GM23248 (cell line): ENCODE measurements around the gene ZNF750.

ENCODE experiments used
- EZH2 ChIP-seq: fragments of 200-600 bp; sonication (generic); IDR thresholded peaks from 2 replicates; pipeline ENCODE4 v1.6.1; 2018; ENCODE audit warnings: antibody characterized with exemption, mild to moderate bottlenecking; ENCODE audit not compliant: insufficient read depth, poor library complexity, severe bottlenecking
- EZH2phosphoT487 ChIP-seq: fragments of 200-600 bp; sonication (generic); IDR thresholded peaks from 2 replicates; pipeline ENCODE4 v1.6.1; 2018; ENCODE audit warnings: antibody characterized with exemption, moderate library complexity, mild to moderate bottlenecking, low read depth; ENCODE audit not compliant: insufficient read depth

DNA sequence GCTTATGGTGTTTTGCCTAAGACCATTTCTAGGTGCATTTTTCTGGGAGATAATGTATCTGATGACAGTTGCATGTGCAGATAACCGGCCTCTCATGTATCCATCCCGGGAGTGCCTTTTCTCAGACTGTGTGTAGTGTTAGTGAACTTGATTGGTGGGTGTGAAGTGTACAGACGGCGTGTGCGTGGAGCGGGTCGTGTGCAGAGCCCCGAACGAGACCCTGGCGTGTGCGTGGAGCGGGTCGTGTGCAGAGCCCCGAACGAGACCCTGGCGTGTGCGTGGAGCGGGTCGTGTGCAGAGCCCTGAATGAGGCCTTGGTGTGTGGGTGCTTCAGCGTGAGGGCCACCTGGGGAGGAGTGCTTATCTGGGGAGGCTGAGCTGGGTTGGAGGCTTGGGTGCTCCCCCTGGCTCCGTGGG, 28.9 kb upstream of the ZNF750 start:
- TF ChIP-seq EZH2phosphoT487 (no peak), EZH2 (no peak)
